ENCODE data around the gene ARRB1.

The ARRB1 gene

GRCh38 chr11:75350743-75351540 is 519 bp downstream of the ARRB1 start:
- peak; percentile 3 for TF ChIP-seq CTCF (IDR thresholded peaks at IDR 0.05; ENCODE audit: insufficient read depth, low read length, poor library complexity, severe bottlenecking)
- H3K4me3 ChIP-seq (replicated peaks; ENCODE audit: low read depth, low read length), result peak overlapping the region; percentile 54
- no peaks in the 10 kb centered on the region; the same call in 1 of the 2 replicates for H3K27me3 ChIP-seq (replicated peaks; ENCODE audit: control insufficient read depth, insufficient read depth, low read length)
- H3K36me3 ChIP-seq (ENCODE audit: control insufficient read depth, insufficient read depth, low read length), result no peaks in the 10 kb centered on the region
- DNase-seq (ENCODE audit: extremely low read depth, insufficient read length), result no peak

GRCh38 chr11:75350122-75350742 is 1.2 kb downstream of the ARRB1 start:
- no peak overlapping the region for H3K4me3 ChIP-seq (replicated peaks; ENCODE audit: low read depth, low read length)

GRCh38 chr11:75349521-75350116 is 1.8 kb downstream of the ARRB1 start:
- H3K4me3 ChIP-seq (replicated peaks; ENCODE audit: low read depth, low read length), result no peak overlapping the region

More at GRCh38 chr11:75350122-75350742, 1.2 kb downstream of the ARRB1 start:
- no peak for DNase-seq (ENCODE audit: extremely low read depth, insufficient read length)
- H3K36me3 ChIP-seq (ENCODE audit: control insufficient read depth, insufficient read depth, low read length), result no peaks in the 10 kb centered on the region
- H3K27me3 ChIP-seq (replicated peaks; ENCODE audit: control insufficient read depth, insufficient read depth, low read length), result no peaks in the 10 kb centered on the region; the same call in 1 of the 2 replicates
- TF ChIP-seq CTCF (IDR thresholded peaks at IDR 0.05; ENCODE audit: insufficient read depth, low read length, poor library complexity, severe bottlenecking), result no peak

DNA sequence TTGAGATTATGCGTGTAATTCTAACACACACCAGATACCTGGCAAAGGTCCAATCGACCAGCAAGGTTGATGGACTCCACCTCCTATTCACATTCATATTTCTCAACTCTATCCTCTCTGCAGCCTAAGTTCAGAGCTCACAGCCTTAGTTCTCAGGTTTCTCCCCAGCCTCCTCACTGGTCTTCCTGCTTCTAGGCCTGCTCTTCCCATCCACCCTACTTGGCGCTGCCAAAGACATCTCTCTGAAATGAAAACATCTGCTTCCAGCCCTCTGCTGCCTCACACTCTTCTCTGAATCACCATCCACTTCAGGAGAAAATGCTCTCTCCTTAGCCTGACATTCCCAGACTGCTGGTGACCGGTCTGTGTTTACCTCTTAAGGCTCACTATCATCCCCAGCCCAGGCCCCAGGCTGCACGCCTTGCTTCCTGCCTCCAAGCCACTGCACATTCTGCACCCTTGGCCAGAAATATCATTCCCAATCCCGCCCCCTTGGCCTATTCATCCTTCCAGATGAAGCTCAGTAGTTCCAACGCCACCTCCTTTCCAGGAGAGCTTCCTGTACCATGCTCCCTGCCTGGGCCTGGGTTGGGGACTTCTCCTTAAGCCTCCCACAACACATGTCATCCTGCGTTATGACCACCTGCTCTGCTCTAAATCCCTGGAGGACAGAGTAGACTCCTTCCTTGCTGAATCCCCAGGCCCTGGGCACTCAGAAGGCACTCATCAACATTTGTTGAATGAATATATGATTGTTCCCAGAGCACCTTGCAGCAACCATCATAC is 3.5 kb downstream of the ARRB1 start:
- TF ChIP-seq CTCF (IDR thresholded peaks at IDR 0.05; ENCODE audit: insufficient read depth, low read length, poor library complexity, severe bottlenecking), result no peak
- Histone ChIP-seq H3K36me3 (ENCODE audit: control insufficient read depth, insufficient read depth, low read length) (no peaks in the 10 kb centered on the region), H3K27me3 (replicated peaks; ENCODE audit: control insufficient read depth, insufficient read depth, low read length) (no peaks in the 10 kb centered on the region; the same call in 1 of the 2 replicates), H3K4me3 (replicated peaks; ENCODE audit: low read depth, low read length) (no peak overlapping the region)
- no peak for DNase-seq (ENCODE audit: extremely low read depth, insufficient read length)

More at GRCh38 chr11:75349521-75350116, 1.8 kb downstream of the ARRB1 start:
- no peak for TF ChIP-seq CTCF (IDR thresholded peaks at IDR 0.05; ENCODE audit: insufficient read depth, low read length, poor library complexity, severe bottlenecking)
- no peaks in the 10 kb centered on the region for H3K36me3 ChIP-seq (ENCODE audit: control insufficient read depth, insufficient read depth, low read length)
- DNase-seq (ENCODE audit: extremely low read depth, insufficient read length), result no peak
- H3K27me3 ChIP-seq (replicated peaks; ENCODE audit: control insufficient read depth, insufficient read depth, low read length), result no peaks in the 10 kb centered on the region; the same call in 1 of the 2 replicates

DNA sequence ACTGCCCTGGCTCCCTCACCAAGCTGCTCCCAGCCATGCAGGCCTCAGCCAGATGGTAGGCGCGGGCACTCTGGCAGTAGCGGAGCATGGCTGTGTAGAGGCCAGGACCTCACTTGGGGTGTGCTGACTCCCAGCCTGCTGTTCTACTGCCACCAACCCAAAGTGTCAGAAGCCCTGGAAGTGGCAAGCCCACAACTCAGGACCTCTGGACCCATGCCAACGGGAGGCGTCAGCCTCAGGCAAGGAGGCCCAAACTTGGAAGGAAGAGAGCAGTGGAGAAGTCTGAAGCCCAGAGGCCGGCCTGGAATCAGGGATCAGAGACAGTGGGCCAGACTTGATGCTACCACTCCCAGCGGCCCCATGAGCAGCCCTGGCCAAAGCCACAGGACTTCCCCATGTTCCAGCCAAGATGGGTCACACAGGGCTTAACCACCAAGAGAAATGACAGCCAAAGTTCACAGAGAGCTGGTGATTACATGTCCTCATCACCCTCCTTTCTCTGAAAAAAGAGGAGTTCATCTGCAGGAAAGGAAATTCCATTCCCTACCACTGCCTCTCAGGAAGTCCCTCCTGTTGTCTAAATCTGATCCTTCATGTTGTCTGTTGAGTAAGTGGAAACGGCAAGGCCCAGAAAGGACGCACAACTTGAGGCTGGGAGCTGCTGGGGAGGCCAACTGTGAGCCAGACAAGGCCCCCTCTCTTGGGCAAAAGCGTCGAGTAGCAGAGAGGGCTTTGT is 4.4 kb downstream of the ARRB1 start:
- DNase-seq (ENCODE audit: extremely low read depth, insufficient read length), result no peak
- H3K4me3 ChIP-seq (replicated peaks; ENCODE audit: low read depth, low read length), result no peak overlapping the region
- TF ChIP-seq CTCF (IDR thresholded peaks at IDR 0.05; ENCODE audit: insufficient read depth, low read length, poor library complexity, severe bottlenecking), result no peak
- H3K27me3 ChIP-seq (replicated peaks; ENCODE audit: control insufficient read depth, insufficient read depth, low read length), result no peaks in the 10 kb centered on the region; the same call in 1 of the 2 replicates
- no peaks in the 10 kb centered on the region for H3K36me3 ChIP-seq (ENCODE audit: control insufficient read depth, insufficient read depth, low read length)

Measured in GM06990 (cell line).